Small intestine (tissue), 16 donors: ENCODE results near the gene TEX30. TPM values are rescaled to one million over a fixed set of nuclear protein-coding genes. Genes with fewer than 3 reads are reported as not detected.
A peak's percentile ranks its signal among the peaks of the same experiment; 100 is the strongest.

Source experiments
- DNase-seq, 2 donors: peaks; one replicate each; pipeline versions ENCODE4 v3.0.0 to v3.0.0-alpha.2; 2013
- FAIRE-seq: peaks from 2 replicates; lab custom pipeline; 2012; peaks lifted over from hg19 to GRCh38; lab: Jason Lieb, UNC
- H3K27ac ChIP-seq, 3 donors: one replicate each; pipeline ENCODE4 v1.5.1; 2013; ENCODE audit warnings: low read length in 2 of 3, mild to moderate bottlenecking in 2 of 3, control low read depth in 1 of 3, inconsistent platforms in 1 of 3, low read depth in 1 of 3, moderate library complexity in 1 of 3
- H3K27me3 ChIP-seq, 3 donors: one replicate each; pipeline ENCODE4 v1.6.1; 2013; ENCODE audit warnings: low read length in 3 of 3, inconsistent platforms in 1 of 3; ENCODE audit not compliant: control insufficient read depth in 3 of 3, insufficient read depth in 3 of 3
- H3K36me3 ChIP-seq, 3 donors: one replicate each; pipeline ENCODE4 v1.6.1; 2013; ENCODE audit warnings: low read length in 3 of 3, inconsistent platforms in 1 of 3, low read depth in 1 of 3, mild to moderate bottlenecking in 1 of 3, moderate library complexity in 1 of 3; ENCODE audit not compliant: control insufficient read depth in 3 of 3, insufficient read depth in 2 of 3
- H3K4me1 ChIP-seq, 3 donors: one replicate each; pipeline ENCODE4 v1.6.1; 2013; ENCODE audit warnings: low read length in 2 of 3, inconsistent platforms in 1 of 3, low read depth in 1 of 3, mild to moderate bottlenecking in 1 of 3, moderate library complexity in 1 of 3; ENCODE audit not compliant: control insufficient read depth in 3 of 3, insufficient read depth in 2 of 3
- H3K4me3 ChIP-seq, 3 donors: one replicate each; pipeline ENCODE4 v1.5.1; 2013; ENCODE audit warnings: low read length in 3 of 3, control low read depth in 1 of 3, inconsistent platforms in 1 of 3, low read depth in 1 of 3, mild to moderate bottlenecking in 1 of 3, moderate library complexity in 1 of 3
- H3K9me3 ChIP-seq, 2 donors: one replicate each; pipeline ENCODE4 v1.6.1; 2013; ENCODE audit warnings: low read depth in 1 of 2, low read length in 1 of 2; ENCODE audit not compliant: control insufficient read depth in 2 of 2, insufficient read depth in 1 of 2
- WGBS, 3 donors: extraction: QIAGEN DNeasy Blood & Tissue Kit; methylation state at CpG; one replicate each; pipeline ENCODE4 v1.1.7; 2013; 5-methylcytosine and 5-hydroxymethylcytosine counted together
- long read RNA-seq, 10 donors: transcript quantifications; one replicate each; lab custom pipeline, GENCODE V29; 2026
- polyA plus RNA-seq, 4 donors: library from polyadenylated mRNA; stranded (reverse) in 3 of 4; unstranded in 1 of 4; fragments of 200-250 nt in 3 of 4; fragments of 120-200 nt in 1 of 4; gene quantifications; one replicate each; pipeline versions ENCODE4 v1.2.1 to v1.2.3, GENCODE V29; 2013
- donor health status: healthy with polysubstance abuse.
- donor health status: control.
- donor health status: control.
- donor health status: Bipolar disorder and iron deficiency.
- donor health status: healthy.

The TEX30 gene
- 10 to 100 TPM in 2 of 4 donors, 1 to 10 TPM in 2; 8.0 to 15.5 (median 9.8) TPM for polyA plus RNA-seq
- long read RNA-seq, donor 1: 0 reads
- long read RNA-seq, donor 2, partial matches to known transcripts: 0 of 3 reads
- long read RNA-seq, donor 2, other reads (novel, unspliced or antisense): 0 of 3 reads
- long read RNA-seq, donor 3, partial matches to known transcripts: 0 of 6 reads
- long read RNA-seq, donor 3, other reads (novel, unspliced or antisense): 0 of 6 reads
- long read RNA-seq, donor 4: 0 reads
- long read RNA-seq, donor 5, partial matches to known transcripts: 0 of 2 reads
- long read RNA-seq, donor 5, other reads (novel, unspliced or antisense): 0 of 2 reads
- long read RNA-seq, donor 6, partial matches to known transcripts: 0 of 5 reads
- long read RNA-seq, donor 6, other reads (novel, unspliced or antisense): 0 of 5 reads
- long read RNA-seq, donor 7: 0 reads
- long read RNA-seq, donor 8, partial matches to known transcripts: 0 of 2 reads
- long read RNA-seq, donor 8, other reads (novel, unspliced or antisense): 0 of 2 reads
- long read RNA-seq, donor 9: 0 reads
- long read RNA-seq, donor 10, partial matches to known transcripts: 0 of 5 reads
- long read RNA-seq, donor 10, other reads (novel, unspliced or antisense): 0 of 5 reads

GRCh38 chr13:102773441-102774213, at the start of gene TEX30:
Gene TEX30, minus strand, starts transcription at chr13:102773786. Its CDS starts 3,760 bp downstream, at chr13:102770026.
- peak within 1 kb of the TSS; percentile 83 to 88 (median 87) for H3K27ac ChIP-seq
- H3K4me1 ChIP-seq: peaks cover 0 to 21% (median 3%) of the 10 kb centered on the region in 3 donors
- peaks cover 0 to 3% of the 10 kb centered on the region in 2 donors for H3K9me3 ChIP-seq
- 2% methylated on average over 79 to 85 of the region's 85 CpGs for WGBS, 3 donors
- peak; percentile 84 to 94 for DNase-seq
- no peak for FAIRE-seq
- no peaks in the 10 kb centered on the region for H3K27me3 ChIP-seq
- peak within 1 kb of the TSS; percentile 82 to 90 (median 86) for H3K4me3 ChIP-seq
- no peaks in the 10 kb centered on the region for H3K36me3 ChIP-seq

- Histone ChIP-seq H3K4me1 (peaks cover 0 to 3% (median 0%) of the 10 kb centered on the region in 3 donors), H3K9me3 (no peaks in the 10 kb centered on the region), H3K36me3 (peaks cover 0 to 6% (median 0%) of the 10 kb centered on the region in 3 donors), H3K27me3 (no peaks in the 10 kb centered on the region), H3K27ac (no peak overlapping the region), H3K4me3 (no peak overlapping the region)
- no peak for FAIRE-seq
- DNase-seq: no peak
Measured at GRCh38 chr13:102817907-102818306, 44.3 kb upstream of the TEX30 start.

- DNase-seq: no peak
- H3K27me3 ChIP-seq: no peaks in the 10 kb centered on the region
- no peak overlapping the region for H3K4me3 ChIP-seq
- H3K27ac ChIP-seq: no peak overlapping the region
- WGBS, 3 donors: 88 to 93% (median 91%) methylated on average over 1 of the region's 1 CpG
- peaks cover 0 to 3% (median 0%) of the 10 kb centered on the region in 3 donors for H3K4me1 ChIP-seq
- peaks cover 0 to 4% (median 0%) of the 10 kb centered on the region in 3 donors for H3K36me3 ChIP-seq
- FAIRE-seq: no peak
- H3K9me3 ChIP-seq: no peaks in the 10 kb centered on the region
Measured at GRCh38 chr13:102817241-102817640, 43.7 kb upstream of the TEX30 start.

- DNase-seq: no peak
- FAIRE-seq: no peak
- WGBS, 3 donors: 89 to 95% (median 93%) methylated on average over 4 of the region's 4 CpGs
- H3K27me3 ChIP-seq: no peaks in the 10 kb centered on the region
- peaks cover 0 to 3% (median 0%) of the 10 kb centered on the region in 3 donors for H3K4me1 ChIP-seq
- H3K27ac ChIP-seq: no peak overlapping the region
- H3K9me3 ChIP-seq: peaks cover 0 to 1% of the 10 kb centered on the region in 2 donors
- peaks cover 0 to 4% (median 0%) of the 10 kb centered on the region in 3 donors for H3K36me3 ChIP-seq
- no peak overlapping the region for H3K4me3 ChIP-seq
Measured at GRCh38 chr13:102816708-102817107, 43.1 kb upstream of the TEX30 start.

GRCh38 chr13:102815788-102816187, 42.2 kb upstream of the TEX30 start:
- Histone ChIP-seq H3K27ac (no peak overlapping the region), H3K27me3 (no peaks in the 10 kb centered on the region), H3K36me3 (peaks cover 0 to 1% (median under 1%) of the 10 kb centered on the region in 3 donors), H3K9me3 (peaks cover 0 to 6% of the 10 kb centered on the region in 2 donors), H3K4me1 (peaks cover 0 to 3% (median 0%) of the 10 kb centered on the region in 3 donors), H3K4me3 (no peak overlapping the region)
- DNase-seq (no peak), FAIRE-seq (no peak)
- WGBS, 3 donors: 89 to 97% (median 97%) methylated on average over 5 of the region's 5 CpGs

- Histone ChIP-seq H3K36me3 (peaks cover 0 to 5% (median 3%) of the 10 kb centered on the region in 3 donors), H3K9me3 (peaks cover 0 to 9% of the 10 kb centered on the region in 2 donors), H3K4me3 (no peak overlapping the region), H3K27me3 (no peaks in the 10 kb centered on the region), H3K27ac (no peak overlapping the region), H3K4me1 (peaks cover 0 to 3% (median 0%) of the 10 kb centered on the region in 3 donors)
- no peak for DNase-seq
- no peak for FAIRE-seq
- WGBS, 3 donors: 78 to 86% (median 85%) methylated on average over 6 of the region's 6 CpGs
Measured at GRCh38 chr13:102814793-102815192, 41.2 kb upstream of the TEX30 start.

GRCh38 chr13:102814025-102814607, 40.5 kb upstream of the TEX30 start:
- H3K9me3 ChIP-seq: peaks cover 0 to 9% of the 10 kb centered on the region in 2 donors
- DNase-seq (no peak), FAIRE-seq (no peak)
- no peak overlapping the region for H3K4me3 ChIP-seq
- WGBS, 3 donors: 80 to 83% (median 81%) methylated on average over 7 of the region's 7 CpGs
- H3K36me3 ChIP-seq: peaks cover 0 to 7% (median 3%) of the 10 kb centered on the region in 3 donors
- peaks cover 0 to 3% (median 0%) of the 10 kb centered on the region in 3 donors for H3K4me1 ChIP-seq
- H3K27me3 ChIP-seq: no peaks in the 10 kb centered on the region
- no peak overlapping the region for H3K27ac ChIP-seq
